AML-193 (cell line): ENCODE data around the gene CYB5R3.

Experiments
- DNase-seq, 2 experiments: peaks; one replicate each; lab custom pipeline; 2025; lab: John Stamatoyannopoulos, UW

The CYB5R3 gene

DNA sequence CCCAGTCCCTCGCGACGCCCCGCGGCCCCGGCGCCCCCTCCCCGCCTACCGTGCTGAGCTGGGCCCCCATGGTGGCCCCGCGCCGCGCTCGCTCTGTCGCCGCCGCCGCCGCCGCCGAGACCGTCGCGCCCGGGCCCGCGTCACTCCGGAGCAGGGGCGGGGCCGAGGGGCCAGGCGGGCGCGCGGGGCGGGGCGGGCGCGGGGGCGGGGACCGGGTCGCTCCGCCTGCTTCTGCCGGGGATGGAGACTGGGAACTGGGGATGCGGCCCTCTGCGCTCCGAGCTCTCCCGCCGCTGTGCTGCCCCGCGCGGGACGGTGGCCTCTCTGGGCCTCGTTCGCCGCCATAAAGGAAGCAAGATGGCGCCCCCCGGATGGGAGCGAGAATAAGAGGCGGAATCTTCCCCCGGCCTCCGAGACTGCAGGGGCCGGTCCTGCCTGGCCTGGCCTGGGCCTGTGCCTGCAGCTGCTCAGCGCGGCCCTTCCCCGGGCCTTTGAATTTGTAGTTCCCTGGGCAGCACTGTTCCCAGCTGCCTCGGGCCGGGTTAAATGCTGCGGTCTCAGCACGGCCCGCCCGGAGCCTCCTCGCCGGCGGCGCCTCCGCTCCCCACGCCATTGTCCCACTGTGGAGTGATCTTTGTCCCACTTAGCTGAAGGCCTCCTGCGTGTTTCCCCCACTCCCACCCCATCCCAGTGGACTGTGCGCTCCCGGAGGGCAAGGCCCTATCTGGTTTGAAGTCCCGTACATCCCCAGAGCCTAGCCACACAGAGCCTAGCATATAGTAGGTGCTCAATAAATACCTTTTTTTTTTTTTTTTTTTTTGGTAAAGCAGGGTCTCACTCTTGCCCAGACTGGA, at the start of gene CYB5R3:
CYB5R3 (minus strand) TSS at position 147 of the 854 bp plus-strand sequence; CDS start at position 70, 77 bp downstream.
- peak; percentile 48 to 61 for DNase-seq

DNA sequence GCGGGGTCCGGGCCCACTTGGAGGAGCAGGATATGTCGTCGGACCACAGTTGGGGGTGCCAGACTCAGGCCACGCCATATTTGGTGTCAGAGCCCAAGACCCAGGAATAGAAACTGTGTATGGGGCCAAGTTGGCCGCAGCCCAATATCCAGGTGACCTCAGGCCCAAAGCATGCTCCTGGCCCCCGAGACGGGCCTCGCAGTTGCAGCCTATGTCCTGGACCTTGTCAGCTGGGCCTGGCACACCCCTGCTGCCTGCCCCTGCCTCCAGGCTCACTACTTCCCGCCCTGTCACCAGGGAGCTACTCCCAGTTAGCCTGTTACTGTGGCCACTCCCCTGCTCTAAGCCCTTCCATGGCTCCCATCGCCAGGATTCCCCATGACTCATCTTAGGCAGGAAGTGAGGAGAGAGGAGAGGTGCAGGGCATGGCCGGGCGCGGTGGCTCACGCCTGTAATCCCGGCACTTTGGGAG, 48.4 kb upstream of the CYB5R3 start:
- no peak for DNase-seq

DNA sequence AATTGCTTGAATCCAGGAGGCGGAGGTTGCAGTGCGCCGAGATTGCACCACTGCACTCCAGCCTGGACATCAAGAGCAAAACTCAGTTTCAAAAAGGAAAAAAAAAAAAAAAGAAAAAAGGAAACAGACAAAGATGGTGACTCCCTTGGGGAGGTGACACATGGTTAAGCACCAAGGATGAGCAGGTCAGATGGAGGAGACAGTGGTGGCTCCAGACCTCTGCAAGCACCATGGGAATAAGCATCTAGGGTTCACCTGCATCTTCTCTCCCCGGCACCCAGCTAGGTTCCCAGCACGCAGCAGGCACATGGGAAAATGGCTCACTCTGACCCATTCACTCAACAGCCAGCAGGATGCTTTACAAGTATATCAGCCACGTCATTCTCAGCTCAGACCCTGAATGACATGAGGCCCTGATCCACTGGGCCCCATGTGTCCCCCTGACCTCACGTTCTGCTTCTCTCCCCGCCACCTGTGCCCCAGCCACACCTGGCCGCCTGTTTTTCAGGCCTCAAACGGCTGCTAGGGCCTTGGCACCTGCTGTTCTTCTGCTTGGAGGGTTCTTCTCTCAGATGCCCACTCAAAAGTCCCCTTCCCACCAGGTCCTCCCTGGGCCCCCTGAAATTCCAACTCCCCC, 47.3 kb upstream of the CYB5R3 start:
- DNase-seq: no peak

DNA sequence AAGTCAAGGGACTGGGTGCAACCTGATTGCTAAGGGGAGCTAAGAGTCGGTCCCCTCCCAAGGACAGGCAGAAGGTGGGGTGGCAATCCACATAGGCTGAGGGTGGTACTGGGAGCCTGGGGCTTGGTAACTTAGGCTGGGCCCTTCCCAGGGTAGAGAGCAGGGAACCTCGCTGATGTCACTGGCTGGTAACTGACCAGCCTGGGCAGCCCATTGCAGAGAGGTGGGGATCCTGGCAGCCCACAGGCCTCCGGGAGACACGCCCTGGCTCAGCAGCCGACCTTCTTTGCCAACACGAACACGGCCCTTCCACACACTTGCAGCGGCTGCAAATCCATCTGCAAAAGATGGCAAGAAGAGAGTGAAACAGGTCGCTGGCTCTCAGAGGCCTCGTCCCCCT, 46.1 kb upstream of the CYB5R3 start:
- no peak for DNase-seq

DNA sequence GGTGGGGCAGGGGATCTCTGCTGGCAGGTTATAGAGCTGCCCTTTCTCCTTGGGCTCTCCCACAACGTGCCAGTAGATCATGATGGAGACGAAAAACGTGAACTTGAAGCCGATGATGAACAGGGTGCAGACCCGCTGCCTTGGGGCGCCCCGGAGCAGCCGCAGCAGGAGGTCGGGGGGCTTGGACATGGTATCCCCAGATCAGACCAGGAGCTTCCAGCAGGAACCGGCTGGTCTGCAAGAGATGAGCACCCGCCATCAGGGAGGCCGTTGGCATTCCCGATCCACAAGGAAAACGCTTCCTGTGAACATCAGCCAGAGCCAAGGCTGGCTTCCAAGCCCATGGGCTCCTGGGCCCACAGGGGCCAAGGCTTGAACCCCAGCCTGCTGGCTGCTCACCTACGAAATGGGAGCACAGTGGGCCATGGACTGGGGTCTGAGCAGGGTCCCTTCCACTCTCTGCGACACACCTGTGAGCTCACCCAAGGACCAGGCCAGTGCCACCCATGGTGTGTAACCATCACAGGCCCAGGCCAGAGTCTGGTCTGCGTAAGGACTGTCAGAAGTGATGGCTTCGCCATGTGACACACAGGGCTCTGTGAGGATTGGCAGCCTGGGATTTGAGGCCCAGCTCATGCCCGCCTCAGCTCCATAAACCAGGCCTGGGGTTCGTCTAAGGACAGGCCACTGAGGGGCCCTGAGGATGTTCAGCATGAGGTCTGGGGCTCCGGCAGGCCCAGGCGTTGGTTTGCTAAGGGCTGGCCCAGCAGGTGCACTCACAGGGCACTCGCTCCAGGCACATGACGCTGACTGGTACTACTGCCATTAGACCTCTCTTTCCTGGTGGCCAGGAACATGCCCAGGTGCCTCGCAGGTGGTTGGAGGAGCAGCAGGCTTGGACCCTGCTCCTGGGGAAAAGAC, 44.8 kb upstream of the CYB5R3 start:
- DNase-seq: no peak

DNA sequence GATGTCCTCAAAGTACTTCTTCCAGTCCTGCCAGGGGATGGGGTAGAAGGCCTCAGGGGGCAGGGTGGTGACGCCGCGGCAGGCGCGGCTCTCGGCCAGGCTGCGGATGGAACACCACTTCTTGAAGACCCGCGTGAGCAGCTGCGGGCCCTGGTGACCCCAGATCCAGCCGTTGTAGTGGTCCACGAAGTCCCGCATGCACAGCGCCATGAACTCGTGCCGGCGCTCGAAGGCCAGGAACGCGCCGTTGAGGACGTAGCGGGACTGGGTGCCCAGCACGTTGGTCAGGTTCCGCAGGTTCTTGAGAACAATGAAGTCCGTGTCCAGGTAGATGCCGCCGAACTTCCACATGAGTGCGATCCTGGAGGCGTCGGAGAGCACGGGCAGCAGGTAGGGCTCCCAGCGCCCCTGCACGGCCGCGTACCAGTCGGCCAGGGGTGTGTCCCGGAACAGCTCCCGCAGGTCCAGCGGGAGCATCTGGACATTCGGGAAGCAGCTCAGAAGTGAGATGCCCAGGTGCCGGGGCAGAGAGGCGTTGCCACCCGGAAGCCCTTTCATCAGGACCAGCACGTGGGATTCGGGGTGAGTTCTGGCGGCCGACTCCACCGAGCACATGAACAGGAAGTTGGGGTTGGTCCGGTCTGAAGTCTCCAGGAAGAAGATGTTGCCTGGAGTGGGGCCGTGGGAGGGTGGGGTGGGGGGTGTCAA, 44.0 kb upstream of the CYB5R3 start:
- no peak for DNase-seq

DNA sequence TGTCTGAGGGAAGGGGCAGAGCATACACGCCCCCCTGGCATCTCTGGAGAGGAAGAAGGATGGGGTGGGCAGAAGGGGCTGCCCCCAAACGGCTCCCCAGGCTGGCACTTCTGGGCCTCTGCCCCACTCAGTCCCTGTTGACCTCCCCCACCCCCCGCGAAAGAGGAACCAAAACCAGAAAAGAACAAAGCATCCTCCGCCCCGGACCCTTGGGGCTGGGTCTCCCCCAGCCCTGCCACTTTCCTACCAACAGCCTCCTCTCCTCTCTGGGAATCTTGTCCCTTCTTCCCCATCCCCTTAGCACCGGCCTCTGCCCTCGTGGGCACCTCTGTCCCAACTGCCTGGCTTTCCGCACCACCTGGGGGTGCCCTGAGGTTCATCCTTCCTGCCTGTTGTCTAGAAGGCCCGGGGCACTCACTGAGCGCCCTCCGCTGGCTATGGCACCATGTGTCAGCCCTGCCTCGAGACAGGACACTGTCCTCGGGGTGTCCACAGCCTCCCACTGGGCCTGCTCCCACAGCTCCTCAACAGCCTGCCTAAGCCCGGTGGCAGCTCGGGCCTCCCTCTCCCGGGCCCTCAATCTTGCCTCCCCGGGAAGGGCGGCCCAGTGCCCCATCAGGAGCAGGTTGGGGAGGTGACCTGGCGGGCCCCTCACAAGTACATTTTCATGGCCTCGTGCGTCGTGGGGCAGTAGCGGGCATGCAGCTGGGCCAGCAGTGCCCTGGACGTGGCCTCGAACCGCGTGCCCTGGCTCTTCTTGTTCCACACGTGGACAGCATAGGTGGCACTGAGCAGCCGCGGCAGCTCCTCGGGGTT, 43.3 kb upstream of the CYB5R3 start:
- DNase-seq: no peak

DNA sequence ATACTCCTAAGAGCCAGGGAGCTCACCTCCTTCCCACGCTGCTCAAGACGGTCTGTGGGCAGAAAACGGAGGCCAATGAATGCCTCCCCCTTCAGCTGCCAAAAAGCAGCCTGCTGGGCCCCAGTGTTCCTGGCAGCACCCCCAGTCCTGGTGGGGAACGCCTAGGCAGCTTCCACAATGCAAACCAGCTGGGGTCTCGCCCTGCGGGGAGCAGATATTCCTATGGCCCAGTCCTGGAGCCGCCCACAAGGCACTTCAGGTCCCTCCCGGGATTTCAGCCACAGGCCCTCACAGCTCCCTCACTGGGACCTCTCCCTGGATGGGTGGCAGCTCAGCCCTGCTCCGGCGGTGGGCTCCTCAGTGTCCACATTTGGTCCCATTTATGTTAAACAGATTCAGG, 42.2 kb upstream of the CYB5R3 start:
- DNase-seq: no peak

DNA sequence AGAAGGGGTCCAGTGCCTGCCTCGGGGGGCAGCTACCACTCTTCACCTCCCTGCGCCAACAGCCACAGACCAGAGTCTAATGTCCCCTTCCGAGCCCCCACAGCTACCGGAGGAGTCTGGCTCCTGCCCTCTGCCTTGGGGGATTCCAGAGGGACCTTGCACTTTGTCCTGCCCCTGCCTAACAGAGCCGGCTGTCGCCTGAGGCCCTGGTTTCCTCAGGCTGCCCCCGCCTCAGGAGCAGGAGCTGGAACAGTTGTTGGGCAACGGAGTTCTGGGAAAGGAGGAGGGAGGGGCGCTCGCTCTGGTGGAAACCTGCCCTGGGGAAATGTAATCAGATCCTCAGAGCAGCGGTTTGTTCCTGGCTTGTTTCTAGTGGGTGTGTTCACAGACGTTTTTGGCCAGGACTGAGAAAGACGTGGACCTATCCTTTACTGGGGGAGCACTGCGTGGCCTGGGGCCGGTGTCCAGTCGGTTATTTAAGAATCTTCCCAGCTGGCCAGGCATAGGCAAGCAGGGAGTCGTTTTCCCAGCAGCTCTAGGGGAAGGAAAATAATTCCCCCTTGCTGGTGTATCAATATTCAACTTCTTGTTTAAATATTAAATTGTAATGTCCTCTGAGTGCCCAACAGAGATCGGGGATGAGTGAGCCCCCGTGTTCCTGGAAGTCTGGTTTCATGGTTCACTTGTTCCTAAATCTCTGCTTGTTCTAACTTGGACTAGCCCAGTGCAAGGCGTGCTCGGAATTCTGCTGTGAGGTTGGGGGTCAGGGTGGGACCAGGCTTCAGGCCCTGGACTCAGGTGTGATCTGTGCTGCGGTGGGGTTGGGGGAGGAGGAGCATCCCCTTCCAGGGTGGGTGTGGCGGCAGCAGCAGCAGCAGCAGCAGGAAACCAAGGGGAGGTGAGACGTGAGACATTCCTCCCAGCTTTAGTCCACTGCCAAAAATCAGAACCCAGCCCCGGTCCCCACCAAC, 39.3 kb upstream of the CYB5R3 start:
- DNase-seq: no peak

DNA sequence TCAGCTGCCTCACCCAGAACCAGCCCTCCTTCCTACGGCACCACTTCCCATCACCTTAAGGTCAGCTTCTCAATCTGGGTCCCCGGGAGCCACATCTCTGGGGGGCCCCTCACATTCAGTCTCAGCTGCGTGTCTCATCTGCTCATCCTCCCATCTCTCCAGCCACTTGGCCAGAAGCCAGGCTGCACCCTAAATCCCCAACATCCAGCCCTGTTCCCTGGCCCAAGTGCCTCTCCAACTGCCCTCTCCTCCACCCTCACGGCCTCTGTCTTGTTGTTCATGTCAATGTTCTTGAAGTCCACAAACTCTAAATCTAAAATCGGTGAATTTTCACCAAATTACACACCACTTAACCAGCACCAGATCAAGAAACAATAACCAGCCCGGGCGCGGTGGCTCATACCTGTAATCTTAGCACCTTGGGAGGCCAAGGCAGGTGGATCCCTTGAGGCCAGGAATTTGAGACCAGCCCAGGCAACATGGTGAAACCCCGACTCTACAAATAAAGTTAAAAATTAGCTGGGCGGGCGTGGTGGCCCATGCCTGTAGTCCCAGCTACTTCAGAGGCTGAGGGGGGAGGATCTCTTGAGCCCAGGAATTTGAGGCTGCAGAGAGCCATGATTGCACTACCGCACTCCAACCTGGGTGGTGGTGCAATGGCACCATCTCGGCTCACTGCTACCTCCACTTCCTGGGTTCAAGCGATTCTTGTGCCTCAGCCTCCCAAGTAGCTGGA, 37.7 kb upstream of the CYB5R3 start:
- DNase-seq: no peak

DNA sequence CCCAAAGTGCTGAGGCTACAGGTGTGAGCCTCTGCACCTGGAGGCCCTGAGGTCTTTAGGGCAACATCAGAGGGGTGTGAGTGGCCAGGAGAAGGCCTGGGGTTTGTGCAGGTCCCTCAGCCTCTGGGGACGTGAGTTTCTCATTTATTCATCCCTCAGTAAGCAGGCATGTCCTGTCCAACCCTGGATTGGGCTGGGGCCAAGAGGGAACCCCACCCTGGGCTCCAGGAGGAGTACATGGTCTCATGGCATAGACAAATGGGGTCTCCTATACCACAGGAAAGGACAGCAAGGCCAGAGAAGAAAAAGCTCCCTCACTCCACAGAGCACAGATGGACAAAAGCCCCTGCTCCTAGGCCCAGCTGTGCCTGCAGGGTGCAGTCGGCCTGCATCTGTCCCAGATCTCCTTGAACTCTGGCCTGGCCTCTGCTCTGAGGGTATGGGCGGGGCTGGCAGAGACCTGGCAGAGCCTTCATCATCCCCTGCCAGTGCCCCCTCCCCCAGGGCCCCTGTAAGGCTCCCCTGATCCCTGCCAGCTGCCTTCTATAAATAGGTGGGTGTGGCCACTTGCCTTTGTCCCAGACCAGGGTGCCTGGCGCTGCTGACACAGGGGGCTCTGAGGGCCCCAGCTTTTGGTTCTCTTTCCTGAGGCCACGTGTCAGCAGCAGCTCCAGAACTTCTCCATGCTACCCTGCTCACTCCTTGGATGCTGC, 36.9 kb upstream of the CYB5R3 start:
- DNase-seq: no peak

DNA sequence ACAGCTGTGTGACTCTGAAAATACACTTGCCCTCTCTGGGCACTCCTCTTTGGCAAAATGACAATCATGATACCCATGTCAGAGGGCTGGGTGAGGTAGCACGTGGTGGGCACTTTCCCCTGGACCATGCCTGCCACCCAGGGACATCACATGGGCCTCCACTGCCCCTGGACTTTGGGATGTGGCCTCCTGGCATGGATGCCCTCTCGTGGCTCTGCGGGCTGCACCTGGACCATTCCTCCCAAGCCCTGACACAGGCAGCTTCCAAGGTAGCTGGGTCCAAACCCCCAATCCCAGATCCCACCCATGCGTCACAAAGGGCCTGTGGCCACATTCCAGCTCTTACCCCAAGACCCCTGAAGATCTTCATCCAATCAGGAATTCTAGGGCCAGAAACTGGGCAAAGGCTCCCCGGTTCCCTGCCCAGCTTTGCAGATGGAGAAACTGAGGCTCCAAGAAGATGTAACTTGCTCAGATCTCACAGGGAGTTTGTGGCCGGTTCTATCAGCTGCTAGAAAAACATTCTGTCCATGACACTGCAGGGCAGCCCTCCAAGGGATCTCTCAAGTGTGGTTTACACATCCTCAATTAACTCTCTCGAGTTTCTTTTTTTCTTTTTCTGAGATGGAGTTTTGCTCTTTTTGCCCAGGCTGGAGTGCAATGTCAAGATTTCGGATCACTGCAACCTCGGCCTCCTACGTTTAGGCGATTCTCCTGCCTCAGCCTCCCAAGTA, 35.4 kb upstream of the CYB5R3 start:
- DNase-seq: no peak

DNA sequence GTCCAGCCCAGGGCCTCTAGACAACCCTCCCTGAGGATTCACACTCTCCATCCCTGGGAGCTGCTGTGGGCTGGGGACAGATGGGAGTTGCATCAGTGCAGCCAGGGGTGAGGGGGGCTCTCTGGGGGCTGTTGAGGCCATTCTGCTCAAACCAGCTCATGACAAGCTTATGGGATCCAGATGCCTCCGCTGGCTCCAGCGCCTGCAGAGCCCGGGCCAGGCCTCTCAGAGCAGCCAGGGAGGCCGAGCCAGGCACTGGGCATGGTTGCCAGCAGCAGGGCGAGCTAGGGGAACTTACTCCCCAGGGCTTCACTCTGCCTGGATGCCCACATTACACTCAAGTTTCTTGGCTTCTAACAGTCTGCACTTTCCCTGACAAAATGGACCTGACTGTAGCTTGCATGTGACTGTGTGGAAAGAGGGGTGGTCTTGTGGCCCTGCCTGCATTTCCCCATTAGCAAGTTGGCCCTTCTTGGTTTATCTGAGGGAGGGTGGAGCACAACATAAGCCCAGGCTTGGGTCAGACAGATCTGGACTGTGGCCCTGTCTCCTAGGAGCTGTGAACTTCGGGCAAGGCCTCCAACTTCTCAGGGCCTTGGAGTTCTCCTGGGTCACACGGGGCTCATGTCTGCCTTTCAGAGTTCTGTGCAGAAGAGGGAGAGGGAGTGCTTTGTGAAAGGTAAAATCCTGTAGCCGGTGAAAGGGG, 34.5 kb upstream of the CYB5R3 start:
- DNase-seq: no peak

DNA sequence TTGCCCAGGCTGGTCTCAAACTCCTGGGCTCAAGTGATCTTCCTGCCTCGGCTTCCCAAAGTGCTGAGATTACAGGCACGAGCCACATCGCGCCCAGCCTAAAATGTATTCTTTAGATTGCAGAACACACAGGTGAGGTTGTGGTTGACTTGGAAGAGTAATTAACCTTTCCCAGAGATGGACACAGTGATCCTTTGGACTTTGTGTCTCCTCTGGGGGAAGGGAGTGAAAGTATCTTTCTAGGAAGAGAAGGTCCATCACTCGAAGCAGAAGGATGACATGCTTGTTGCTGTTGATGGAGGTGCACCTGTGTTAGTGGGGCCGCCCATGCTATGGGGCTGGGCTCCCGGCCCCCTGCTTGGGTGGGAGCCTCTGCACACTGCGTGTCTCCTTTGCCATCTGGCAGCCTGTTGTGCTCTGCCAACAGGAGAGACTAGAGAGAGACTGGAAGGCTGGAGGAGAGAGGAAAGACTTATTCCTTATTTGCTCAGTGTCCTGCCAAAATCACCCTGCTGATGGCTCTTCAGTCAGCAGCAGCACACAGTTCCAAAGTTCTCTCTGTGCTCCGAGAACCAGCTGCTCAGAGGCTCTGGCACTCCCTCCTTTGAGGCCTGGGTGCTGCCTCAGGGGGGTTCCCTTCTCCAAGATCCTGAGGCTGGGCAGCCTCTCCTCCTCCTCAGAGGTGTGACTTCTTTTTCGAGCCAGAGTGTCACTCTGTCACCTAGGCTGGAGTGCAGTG, 33.1 kb upstream of the CYB5R3 start:
- DNase-seq: no peak

DNA sequence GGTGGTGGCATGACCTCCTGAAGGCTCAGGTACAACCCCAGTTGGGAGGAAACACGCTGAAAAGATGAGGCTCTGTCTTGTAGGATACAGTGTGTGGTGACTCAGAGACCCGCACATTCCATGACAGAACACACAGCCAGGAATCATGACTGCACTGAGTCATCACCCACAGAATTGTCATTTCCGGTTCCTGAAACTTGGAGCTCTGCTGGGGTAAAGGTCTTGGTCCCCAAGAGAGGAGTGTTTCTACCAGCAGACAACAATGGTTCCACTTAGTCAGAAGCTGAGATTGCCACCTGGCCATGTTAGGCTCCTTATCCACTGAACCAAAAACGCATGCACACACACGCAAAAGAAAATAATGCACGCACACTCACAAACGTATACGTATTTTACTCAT, 31.5 kb upstream of the CYB5R3 start:
- DNase-seq: no peak

DNA sequence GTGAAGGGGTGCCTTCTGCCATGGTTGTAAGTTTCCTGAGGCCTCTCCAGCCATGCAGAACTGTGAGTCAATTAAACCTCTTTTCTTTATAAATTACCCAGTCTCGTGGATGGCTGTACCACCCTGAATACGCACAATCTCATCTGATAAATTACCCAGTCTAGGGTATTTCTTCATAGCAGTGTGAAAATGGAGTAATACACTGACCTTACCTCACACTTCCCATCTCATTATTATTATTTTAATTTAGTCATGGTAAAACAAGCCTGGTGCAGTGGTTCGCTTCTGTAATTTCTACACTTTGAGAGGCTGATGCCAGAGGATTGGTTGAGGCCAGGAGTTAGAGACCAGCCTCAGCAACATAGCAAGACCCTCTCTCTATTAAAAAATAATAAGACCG, 30.5 kb upstream of the CYB5R3 start:
- DNase-seq: no peak
